ENCODE data around the gene IZUMO4.

IZUMO4 gene

DNA sequence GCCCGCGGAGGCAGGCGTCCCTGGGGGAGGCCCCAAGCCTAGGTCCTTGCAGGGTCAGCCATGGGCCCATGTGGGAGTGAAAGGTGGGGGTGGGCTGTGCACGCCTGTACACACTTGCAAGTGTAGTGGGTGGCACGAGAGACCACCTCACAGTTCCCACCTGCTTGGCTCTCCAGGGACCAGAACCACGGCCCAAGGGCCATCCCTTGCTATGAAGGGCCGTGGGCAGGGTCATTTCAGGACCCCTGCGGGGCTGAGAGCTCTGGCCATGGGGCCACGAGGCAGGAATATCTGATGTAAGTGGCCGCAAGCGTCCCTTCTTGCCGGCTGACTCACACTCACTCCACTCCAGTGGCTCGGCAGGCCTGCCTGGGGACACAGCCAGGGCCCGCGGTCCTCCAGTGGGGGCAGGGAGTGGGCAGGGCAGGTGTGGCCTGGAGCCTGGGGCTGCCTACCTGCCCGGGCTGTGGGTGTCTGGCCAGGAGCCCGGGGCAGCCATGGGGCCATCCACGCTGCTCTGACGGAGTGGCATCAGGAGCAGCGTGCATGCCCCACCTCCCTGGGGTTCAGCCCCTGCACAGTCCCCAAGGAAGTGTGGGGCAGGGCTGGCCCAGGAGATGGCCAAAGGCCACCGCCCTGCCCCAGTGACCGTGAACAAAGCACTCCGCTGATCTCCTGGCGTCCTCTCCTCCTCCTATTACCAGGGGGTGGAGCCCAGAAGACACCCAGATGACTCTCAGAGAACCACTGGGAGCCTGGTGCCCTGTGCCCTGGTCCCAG, 37.1 kb upstream of the IZUMO4 start:
- peak; percentile 20 to 54 (median 48) for DNase-seq

DNA sequence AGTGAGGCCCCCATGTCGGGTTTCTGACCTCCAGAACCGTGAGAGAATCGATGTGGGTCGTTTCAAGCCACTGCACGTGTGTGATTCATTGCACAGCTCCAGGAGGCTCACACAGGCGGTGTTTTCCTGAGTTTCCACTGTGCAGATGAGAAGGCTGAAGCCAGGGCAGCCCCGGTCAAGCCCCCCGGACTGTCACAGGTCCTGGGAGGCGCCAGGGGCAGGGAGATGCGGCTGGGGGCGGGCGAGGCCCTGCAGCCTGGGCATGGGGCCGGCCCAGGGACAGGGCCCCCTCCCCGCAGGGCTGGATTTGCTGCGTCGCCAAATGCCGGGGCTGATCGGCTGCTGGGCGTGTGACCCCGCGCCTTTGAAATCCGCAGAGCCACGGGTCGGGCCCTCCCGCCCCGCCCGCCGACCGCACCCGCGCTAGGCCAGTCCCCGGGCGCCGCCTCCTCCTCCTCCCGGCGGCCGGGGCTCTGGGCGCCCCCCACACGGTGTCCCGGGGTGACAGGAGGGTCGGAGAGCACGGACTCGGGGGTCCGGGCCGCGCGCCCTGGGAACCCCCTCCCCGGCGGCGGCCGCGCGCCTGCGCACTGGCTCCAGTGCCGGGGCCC, 35.7 kb upstream of the IZUMO4 start:
- peak; percentile 77 to 88 (median 82) for DNase-seq

DNA sequence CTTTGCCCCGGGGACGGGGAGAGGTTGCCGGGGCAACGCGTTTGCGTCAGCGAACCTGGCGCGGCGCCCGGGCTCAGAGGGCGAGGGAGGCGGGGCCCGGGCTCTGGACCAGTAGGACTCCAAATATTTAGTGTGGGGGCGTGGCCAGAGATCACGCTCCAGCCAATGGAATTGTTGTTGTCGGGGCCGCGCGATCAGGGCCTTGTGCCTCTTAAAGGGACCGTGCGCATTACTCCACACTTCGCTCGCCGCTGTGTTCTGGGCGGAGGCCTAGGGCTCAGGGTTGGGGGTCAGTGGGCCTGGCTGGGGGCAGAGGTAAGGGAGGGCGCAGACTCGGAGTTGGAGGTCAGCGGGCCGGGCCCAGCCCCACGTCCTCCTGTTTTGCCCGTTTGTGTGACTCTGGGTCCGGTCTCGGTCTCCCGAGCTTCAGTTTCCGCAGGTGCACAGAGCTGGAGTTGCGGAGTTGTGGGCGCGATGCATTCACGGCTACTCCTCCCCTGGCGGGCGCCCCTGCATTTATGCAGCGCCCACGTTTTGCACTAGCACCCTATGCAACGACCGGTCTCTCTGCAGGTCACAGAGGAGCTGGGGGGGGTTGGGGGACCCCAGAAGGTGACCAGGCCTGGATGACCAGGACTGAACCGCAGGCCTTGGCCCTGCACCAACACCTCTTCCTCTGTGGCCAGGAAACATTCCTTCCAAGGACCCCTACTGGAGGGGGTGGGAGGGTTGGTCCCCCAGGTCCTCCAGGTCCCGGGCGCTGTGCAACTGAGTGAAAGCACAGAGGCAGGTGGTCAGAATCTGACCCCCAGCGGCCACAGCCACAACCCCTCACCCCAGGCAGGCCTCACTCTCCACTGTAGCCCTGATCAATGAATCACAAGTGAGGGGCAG, 35.0 kb upstream of the IZUMO4 start:
- DNase-seq = peak; percentile 99 to 100 (median 100)

DNA sequence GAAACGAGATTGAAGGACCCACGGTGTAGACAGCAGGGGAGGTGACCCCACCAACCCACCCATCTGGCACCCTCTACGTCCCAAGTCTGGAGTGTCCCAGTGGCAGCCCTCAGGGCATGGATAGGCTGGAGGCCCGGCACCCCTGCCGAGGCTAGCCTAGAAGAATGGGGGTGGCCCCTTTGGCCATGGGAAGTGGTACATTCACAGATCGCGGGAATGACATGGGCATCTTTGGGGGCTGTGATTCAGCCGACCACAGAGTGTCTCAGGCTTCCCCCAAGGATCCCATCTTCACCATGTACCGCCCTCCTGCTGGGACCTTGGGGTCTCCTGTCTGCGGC, 34.4 kb upstream of the IZUMO4 start:
- DNase-seq = no peak

DNA sequence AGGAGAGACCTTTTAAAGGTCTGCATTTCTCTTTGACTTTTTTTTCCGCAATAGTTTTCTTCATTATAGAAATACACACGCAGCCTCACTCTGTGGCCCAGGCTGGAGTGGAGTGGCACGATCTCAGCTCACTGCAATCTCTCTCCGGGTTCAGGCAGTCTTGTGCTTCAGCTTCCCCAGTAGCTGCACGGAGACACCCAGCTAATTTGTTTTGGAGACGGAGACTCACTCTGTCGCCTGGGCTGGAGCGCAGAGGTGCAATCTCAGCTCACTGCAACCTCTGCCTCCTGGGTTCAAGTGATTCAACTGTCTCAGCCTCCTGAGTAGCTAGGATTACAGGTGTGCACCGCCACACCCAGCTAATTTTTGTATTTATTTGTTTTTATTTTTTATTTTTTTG, 33.9 kb upstream of the IZUMO4 start:
- no peak for DNase-seq

DNA sequence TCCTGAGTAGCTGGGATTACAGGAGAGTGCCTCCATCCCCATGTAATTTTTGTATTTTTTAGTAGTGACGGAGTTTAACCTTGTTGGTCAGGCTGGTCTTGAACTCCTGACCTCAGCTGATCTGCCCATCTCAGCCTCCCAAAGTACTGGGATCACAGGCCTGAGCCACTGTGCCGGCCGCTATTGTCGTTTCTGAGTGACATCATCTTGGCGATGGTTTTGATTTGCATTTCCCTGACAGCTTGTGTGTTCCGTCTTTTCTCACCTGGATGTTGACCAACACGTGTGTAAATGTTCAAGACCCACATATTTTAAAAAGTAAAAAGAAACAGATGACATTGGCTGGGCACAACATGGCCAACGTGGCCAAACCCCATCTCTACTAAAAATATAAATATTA, 32.9 kb upstream of the IZUMO4 start:
- DNase-seq = no peak

DNA sequence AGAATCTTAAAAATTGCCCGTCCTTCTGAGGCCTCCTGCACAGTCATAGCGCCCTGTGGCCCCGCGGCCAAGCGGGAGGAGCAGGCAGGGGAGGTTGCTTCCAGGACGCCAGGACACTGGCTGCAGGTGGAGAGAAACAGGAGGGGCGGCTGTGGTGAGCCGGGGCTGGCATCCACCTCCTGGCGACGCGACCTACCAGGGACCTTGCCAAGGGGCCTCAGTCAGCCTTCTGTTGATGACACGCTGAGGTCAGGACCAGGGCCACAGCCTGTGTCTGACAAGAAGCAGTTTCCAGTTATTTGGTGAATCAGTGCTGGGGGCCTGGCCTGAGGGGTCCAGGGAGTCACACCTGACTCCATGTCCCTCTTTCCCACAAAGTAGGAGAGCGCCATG, 32.3 kb upstream of the IZUMO4 start:
- no peak for DNase-seq

DNA sequence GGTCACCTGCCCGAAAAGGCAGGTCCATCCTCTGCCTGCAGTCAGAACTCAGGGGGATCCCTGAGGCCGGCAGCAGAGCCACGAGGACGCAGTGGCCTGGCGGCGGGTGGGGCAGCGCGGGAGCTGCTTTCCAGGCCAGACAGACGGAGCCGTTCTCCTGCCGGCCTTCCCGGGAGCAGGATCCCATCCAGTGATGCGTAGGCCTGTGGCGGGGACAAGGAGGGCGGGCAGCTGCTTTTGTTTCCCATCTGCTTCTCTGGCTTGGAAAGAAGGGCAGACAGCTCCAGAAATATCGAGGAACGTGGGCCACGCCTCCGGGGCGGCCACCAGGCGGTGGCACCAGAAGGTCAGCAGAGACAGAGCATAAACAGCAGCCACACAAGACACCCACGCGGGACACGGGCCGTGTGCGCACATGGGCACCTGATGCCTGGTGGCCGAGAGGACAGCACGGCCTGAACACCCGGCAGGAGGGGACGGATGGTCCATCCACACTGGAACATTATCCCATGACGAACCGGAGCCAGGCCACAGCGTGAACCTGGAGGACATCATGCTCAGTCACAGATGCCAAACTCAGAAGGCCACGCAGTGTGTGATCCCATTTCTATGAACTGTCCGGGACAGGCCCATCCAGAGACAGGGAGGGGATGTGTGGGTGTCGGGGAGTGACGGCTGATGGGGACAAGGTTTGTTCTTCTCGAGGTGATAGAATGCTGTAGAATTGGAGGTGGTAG, 31.8 kb upstream of the IZUMO4 start:
- no peak for DNase-seq

DNA sequence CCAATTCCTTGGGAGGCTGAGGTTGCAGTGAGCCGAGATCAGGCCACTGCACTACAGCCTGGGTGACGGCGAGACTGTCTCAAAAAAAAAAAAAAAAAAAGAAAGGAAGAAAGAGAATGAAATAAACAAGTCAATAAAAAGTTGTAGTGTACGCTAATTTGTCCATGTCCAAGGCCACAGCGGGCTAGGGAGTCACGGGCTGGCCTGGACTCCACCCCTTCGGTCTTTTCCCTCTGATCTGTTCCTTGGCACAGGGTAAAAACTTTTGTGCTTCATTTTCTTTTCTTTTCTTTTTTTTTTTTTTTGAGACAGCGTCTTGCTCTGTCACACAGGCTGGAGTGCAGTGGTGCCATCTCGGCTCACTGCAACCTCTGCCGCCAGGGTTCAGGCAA, 26.3 kb upstream of the IZUMO4 start:
- DNase-seq = no peak

DNA sequence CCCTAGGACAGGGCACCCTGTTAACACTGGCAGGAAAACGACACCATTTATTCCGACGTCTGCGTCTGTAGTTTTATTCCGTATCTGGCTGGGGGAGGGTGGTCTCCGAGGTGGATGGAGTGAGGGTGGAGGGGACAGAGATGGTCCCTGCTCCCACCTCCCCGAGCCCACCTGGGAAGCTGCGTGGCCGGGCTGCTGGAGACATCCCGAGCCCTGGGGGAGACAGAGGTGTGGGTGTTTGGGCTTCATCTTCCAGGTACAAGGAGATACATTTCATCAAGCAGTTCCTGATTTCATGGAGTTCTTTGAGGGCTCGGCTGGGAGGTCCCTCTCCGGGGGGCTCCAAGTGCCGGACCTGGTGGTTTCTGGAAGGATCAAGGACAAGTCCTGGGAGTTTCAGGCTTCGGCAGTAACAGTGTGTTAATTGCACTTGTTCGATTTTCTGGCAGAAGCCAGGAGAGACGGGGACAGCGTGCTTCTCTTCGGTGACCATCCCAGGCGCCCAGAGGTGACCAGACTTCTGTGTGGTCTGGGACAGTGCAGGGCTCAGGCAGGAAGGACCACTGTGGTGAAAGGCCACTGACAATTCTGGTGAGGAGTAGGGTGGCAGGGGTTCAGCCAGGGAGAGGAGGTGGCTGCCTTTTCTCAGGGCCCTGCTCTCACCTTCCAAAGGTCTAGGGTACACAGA, 25.6 kb upstream of the IZUMO4 start:
- no peak for DNase-seq

DNA sequence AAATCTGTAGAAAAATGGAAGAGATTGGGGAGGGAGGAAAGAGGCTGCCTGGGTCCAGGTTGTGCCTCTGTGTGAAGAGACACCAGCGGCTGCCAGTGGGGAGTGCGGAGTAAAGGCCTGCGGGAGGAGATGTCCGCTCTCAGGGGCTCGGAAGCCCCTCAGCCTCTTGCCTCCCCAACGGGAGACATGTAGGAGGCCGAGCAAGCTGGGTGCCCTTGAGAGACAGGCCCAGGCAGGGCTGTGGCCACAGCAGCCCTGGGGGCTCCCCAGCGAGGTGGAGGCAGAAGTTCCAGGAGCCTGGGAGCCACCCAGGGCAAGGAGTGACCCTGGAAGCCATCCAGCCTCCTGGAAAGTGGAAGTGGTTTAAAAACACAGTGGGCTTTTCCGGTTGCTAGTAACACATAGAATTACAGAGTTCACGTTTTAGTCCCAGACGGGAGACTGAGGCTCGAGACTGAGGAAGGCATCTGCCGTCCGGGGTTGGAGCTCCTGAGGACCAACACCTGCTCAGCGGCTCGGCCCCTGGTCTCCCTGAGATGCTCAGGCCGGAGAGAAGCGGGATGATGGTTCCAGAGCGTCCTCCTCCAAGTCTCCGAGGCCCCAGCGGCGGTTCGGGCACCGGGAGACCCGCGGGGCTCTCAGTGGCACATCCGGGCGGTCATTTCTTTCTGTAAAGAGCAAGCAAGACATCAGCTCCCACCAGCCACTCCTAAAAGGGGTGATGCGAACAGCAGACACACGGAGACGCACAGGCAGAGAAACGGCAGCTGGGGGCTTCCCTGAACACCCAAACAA, 23.8 kb upstream of the IZUMO4 start:
- DNase-seq = no peak

DNA sequence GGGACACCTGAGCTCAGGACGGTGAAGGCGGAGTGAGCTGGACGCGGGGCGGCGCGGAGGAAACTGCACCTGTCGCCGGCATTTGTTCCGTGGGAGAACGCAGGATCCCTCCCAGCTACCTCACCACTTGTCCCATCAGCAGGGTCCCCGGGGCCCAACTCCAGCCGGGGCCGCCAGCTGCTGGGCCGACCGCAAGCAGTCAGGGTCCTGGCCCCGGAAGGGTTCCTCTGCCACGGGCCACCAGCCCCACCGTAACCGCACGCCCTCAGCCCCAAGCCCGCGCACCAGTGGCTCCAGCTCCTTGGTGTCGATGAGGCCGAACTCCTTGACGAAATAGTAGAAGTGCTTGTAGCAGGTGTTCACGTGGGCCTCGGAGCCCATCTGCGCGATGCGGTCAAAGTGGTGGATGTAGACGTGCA, 20.2 kb upstream of the IZUMO4 start:
- no peak for DNase-seq

DNA sequence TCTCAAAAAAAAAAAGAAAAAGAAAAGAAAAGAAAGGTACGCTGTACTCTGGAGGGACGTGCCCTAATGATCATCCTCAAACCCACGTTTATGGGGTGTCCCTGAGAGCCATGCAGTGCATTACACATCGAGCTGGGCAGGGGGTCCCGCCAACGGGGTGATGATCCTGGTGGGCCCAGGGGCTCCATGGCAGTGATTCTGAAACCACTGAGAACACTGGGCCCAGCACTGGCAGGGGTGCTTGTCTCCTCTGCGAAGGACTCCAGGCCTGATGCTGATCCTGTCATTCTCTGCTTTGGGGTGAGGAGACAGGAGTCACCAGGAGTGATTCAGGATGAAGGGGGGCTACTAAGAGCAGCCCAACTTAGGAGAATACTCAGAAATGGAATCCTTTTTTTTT, 19.3 kb upstream of the IZUMO4 start:
- no peak for DNase-seq

DNA sequence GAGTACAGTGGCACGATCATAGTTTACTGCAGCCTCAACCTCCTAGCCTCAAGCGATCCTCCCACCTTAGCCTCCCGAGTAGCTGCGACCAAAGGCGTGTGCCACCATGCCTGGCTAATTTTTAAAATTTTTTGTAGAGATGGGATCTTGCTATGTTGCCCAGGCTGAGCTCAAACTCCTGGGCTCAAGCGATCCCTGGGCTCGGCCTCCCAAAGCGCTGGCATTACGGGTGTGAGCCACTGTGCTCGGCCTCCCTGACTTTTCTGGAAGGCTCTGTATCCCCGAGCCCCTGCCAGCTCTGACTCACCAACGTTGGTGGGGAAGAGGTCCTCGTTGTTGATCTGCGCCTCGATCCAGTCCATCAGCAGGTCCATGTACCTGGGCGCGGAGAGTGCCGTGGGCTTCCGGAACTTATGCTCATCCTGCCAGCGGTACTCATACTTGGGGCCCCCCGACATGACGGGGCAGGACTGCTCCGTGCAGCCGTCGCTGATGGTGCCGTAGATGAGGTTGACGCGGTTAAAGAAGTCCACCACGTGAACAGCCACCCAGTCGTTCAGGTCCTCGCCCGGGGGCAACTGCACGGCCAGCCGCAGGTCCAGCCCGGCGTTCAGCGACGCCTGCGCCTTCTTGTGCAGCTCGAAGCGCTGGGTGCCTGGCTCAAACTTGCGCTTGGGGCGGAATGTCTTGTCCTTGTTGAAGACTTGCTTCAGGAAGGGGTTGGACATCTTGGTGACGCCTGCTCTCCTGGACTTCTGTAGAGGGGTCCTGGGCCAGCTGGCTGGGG, 18.7 kb upstream of the IZUMO4 start:
- no peak for DNase-seq

DNA sequence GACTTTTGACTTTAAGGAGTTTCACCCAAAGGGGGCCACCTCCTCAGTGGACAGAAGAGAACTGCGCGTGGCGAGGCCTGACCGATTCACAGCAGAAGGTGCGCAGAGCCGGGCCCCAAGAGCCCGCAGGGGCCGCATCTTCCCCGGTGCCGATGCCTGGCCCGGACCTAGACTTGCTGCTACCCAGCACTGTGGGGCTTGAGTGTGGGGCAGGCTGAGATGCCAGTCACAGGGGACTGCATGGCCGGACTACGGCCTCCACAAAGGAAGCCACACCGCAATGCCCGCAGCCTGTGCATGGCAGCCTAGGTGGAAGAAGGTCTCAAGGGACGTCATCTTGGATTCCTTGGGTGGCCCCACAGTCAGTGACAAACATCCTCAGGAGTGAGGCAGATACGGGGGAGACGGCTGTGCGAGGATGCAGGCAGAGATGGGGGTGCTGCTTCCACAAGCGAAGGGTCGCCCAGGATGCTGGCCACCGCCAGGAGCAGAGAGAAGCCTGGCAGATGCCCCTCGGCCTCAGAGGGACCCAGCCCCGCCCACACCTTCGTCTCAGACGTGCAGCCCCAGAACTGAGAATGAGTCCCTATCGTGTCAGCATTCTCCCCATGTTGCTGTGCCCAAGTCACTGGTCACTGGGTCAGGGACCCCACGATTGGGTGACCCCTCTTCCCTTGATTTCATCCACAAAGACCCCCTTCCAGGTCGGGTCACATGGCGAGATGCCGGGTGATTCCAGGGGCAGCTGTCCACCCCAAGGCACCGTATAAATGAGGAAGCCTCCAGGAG, 17.4 kb upstream of the IZUMO4 start:
- DNase-seq = no peak

DNA sequence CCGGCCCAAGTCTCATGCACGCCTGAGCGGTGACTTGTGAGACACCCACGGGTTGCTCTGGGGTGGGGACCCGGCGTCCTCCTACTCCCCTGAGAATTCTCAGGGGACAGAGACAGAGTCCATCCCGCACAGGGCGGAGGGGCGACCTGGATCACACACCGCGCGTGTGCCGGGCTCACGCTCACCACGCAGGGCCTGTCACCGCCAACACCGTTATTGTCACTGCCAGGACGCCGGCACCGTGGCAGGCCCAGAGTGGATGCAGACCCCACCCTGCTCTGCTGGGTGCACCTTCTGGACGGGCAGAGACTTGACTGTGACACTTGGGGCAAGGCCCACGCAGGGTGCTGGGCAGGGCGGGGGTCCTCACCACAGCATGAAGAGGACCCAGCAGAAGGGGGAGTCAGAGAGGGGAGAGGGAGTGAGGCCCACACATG, 16.8 kb upstream of the IZUMO4 start:
- peak in 2 of 4 experiments; percentile 45 to 54 for DNase-seq

DNA sequence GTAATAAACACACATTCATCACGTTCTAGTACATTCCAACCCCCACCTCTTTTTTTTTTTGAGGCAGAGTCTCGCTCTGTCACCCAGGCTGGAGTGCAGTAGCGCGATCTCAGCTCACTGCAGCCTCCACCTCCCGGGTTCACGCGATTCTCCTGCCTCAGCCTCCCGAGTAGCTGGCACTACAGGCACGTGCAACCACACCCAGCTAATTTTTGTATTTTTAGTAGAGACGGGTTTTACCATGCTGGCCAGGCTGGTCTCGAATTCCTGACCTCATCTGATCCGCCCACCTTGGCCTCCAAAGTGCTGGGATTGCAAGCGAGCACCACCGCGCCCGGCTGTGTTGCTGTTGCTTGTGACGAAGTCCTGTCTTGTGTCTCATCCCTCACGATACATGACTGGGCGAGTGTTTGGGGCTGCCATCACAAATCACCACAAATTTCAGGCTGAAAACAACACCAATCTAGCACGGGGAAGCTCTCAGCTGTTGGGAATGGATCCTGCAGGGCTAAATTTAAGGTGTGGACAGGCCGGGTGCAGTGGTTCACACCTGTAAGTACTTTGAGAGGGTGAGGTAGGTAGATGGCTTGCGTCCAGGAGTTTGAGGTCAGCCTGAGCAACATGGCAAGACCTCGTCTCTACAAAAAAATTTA, 16.3 kb upstream of the IZUMO4 start:
- DNase-seq = peak in 1 of 4 experiments; percentile 46

DNA sequence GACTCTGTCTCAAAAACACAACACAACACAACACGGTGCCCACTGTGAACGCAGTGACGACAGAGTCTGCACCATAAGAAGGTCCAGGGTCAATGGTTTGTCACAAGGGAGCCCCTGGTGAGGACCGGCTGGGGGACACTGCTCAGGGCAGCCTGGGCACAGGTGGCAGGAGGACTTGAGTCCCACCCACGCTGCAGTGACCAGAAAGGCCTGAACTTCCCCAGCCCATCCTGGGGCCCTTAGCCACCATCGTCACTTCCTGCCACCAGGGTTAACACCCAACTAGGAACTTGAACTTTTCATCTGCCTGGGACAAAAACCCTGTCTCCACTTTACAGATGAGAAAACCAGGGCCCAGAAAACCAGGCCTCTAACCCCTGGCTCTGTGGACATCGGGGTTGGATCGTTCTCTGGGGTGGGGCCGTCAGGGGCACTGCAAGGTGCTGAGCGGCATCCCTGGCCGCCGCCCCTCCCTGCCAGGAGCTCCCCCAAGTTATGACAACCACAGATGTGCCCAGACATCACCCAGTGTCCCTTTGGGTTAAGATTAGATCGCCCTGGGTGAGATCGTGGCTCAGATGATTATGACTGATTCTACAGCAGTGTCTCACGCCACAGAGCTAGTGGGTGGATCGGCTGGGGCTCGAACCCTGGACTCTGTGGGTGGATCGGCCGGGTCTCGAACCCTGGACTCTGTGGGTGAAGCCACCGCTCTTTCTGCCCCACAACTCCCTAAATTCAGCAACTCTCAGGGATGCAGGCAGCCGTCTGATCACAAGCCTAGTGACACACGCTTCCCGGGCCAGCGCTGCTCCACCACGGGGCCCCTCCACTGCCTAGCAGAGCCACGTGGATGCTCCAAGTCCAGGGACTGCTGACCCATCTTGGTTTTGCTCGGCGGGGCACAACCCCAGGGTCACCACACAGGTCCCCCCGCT, 14.6 kb upstream of the IZUMO4 start:
- peak; percentile 84 to 92 (median 90) for DNase-seq
